RWPE1 (cell line): ENCODE measurements around the gene ZBTB7A.
"Not testable (repeated sequence)": the region's sequence is repeated elsewhere in the genome, so short reads cannot be mapped to it uniquely, and the experiment has no call there.

Experiments
- CTCF ChIA-PET: fragments of 350-600 bp; sonication (Branson Sonifier 250); formaldehyde crosslinking; extraction: SDS; loops from one replicate; lab custom pipeline; 2021; lab: Yijun Ruan, JAX
- POLR2A ChIA-PET: fragments of 400-600 bp; formaldehyde crosslinking; extraction: SDS; loops from one replicate; lab custom pipeline; 2020; ENCODE audit warnings: antibody characterized with exemption; ENCODE audit not compliant: low non-redundant PET; lab: Yijun Ruan, JAX
- DNase-seq: peaks from one replicate; pipeline ENCODE4 v3.0.0; 2012; ENCODE audit warnings: low spot score
- H3K27ac ChIP-seq: fragments of 450-650 bp; 2 replicates; pipeline ENCODE4 v1.5.1; 2017
- CTCF ChIP-seq: fragments of 450-650 bp; conservative IDR thresholded peaks from 2 replicates; pipeline ENCODE4 v1.5.1; 2017; ENCODE audit warnings: low read depth, mild to moderate bottlenecking

Gene ZBTB7A

GRCh38 chr19:4015705-4016402, 50.8 kb downstream of the ZBTB7A start:
- H3K27ac ChIP-seq = no peak overlapping the region
- ChIA-PET CTCF (no interaction called here), POLR2A (no interaction called here)
- DNase-seq = no peak
- no peak for TF ChIP-seq CTCF

GRCh38 chr19:4014541-4015491, 51.9 kb downstream of the ZBTB7A start:
- no peak for DNase-seq
- POLR2A ChIA-PET = no interaction called here
- H3K27ac ChIP-seq = no peak overlapping the region
- no peak for TF ChIP-seq CTCF
- CTCF ChIA-PET = no interaction called here

GRCh38 chr19:4013886-4014540, 52.7 kb downstream of the ZBTB7A start:
- POLR2A ChIA-PET = no interaction called here
- H3K27ac ChIP-seq = no peak overlapping the region
- TF ChIP-seq CTCF = no peak
- CTCF ChIA-PET = no interaction called here
- DNase-seq = no peak

GRCh38 chr19:4012975-4013634, 53.6 kb downstream of the ZBTB7A start:
- no peak for DNase-seq
- no peak for TF ChIP-seq CTCF
- ChIA-PET CTCF (no interaction called here), POLR2A (no interaction called here)
- H3K27ac ChIP-seq = no peak overlapping the region

- ChIA-PET POLR2A (no interaction called here), CTCF (no interaction called here)
- no peak for TF ChIP-seq CTCF
- peak overlapping the region; percentile 15; the same call in 1 of the 2 replicates for H3K27ac ChIP-seq
- no peak for DNase-seq
These were observed 54.4 kb downstream of the ZBTB7A start for GRCh38 chr19:4012092-4012974.

- CTCF ChIA-PET = interaction anchor here (0.6 kb wide), 1 partner anchor 24 kb away, joined by 5 read pairs; no protein-coding TSS in a partner anchor
- DNase-seq, POLR2A ChIA-PET: not testable (repeated sequence)
- peak overlapping the region; percentile 42 for H3K27ac ChIP-seq
These were observed 55.3 kb downstream of the ZBTB7A start for GRCh38 chr19:4011430-4011829.
